GM18502 (cell line): ENCODE measurements around the gene MYL3.

ENCODE experiments used
- ATAC-seq: cut with Tn5 transposase; IDR thresholded peaks from one replicate; pipeline ENCODE4 v1.9.1; 2021; ENCODE audit warnings: mild to moderate bottlenecking; ENCODE audit not compliant: unreplicated experiment, poor library complexity

Gene MYL3

DNA sequence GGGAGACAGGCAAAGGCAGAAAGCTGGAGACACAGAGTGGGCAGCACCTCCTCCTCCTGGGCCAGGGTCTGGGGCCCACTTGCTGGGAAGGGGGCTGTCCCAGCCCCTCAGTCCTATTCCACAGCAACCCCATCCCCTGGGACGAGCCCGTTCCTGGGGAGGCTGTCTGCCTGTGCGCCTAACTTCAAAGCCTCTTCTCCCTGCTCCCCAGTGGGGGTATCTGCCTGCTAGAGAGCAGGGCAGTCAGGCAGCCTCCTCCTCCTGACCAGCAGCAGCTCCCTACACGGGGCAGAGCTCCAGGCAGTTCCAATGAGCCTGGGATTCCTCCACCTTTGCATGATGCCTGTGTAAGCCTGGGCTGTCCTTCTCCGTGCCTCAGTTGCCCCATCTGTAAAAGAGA, 21.2 kb upstream of the MYL3 start:
- ATAC-seq, result no peak

DNA sequence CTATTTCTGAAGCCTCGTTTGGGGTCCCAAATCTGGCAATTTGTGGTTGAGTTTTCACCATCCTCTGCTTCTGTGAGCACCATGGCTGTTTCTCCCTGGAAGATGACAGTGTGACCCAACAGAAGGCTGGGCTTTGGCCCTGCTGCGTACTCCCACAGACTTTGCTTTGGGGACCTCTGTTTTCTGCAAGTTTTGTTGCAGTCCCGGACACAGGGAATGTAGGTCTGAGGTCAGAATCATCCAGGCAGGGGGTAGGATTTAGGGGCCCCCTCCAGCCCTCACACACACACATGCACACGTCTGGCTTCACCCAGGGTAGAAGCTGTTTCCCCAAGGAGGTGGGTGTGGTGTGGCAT, 20.6 kb upstream of the MYL3 start:
- no peak for ATAC-seq

DNA sequence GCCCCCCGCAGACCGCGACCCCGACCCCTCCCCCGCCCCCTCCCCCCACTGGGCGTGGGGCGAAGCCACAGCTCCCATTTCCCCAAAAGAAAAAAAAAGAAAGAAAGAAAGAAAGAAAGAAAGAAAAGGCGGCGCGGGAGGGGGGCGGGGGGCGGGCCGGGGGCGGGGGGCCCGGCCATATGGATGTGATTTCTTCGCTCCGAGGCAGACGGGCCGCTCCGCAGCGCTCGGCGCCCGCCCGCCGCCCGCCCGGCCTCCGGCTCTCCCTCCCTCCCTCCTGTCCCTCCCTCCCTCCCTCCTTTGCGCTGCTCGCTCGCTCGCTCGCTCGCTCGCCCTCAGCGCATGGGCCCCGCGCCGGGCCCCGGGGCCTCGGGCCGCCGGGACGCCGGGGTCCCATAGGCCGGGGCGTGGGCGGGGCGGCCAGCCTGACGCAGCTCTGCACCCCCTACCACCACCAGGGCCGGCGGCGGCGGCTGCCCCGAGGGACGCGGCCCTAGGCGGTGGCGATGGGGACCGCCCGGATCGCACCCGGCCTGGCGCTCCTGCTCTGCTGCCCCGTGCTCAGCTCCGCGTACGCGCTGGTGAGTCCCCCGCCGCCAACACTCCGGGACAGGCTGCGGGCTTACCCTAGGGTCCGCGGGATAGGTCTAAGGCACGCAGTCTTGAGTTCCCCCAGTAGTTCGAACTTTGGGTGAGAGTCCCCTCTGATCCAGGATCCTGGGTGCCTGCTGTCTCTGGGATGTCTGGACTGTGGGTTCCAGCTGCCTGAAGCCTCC, 20.0 kb upstream of the MYL3 start:
- ATAC-seq, result no peak

DNA sequence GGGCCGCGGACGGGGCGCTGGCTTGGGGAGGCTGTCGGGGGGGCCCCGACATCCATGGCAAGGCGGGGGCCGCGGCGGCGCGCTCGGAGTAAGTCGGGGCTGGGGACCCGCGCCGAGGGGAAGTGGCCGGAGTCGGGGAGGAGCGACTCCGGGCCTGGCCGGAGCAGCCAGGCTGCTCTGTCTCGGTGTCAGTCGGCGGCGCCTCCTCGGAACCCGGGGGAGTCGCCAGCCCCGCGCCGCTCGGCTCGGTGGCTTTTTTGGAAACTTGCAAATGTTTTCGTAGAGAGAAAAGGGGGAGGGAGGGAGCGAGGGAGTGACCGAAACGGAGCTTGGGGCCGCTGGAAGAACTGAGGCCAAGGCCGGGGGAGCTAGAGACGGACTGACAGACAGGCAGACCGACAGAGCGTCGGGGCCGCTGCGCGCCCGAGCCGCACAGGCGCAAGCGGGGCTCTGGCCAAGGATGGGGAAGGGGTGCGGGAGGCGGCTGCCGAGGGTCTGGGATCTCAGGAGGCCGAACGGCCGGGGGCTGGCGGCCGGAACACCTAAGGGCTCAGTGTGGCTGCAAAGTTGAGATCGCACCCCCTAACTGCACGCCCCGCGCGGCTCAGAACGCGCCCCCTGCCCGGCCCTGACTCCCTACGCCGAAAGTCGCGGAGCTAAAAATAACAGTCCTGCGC, 19.3 kb upstream of the MYL3 start:
- no peak for ATAC-seq

DNA sequence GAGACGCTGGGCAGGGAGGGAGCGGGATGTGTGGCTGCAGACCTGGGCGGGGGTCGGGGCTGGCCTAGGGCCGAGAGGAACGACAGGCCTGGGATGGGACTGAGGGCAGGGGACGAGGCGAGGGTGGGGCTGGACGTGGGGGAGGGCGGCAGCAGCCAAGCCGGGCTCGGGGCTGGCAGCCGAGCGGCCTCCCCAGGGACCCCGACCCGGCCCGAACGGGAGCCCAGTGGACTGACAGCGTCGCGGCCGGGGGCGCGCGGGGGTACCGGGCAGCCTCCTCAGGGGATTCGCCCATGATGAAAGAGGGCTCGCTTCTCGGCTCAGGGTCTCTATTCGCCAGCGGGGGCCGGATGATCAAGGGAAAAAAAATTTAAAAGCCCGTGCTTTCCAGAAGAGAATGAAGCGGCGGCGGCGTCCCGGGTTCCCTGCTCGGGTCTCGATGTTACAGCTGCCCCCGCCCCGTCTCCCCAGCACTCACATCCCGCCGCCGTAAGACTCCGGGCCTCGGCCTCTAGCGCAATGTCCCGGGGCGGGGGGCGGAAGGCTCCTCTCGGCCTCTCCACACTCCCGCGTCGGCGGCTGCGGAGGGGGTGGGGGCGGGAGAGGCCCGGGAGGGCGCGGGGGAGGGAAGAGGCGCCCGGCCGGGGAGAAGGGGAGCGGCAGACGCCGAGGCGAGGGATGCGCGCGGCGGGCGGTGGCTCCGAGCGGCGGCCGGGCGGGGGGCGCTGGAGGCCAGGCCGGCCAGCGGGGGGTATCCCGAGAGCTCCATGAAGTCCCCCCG, 18.5 kb upstream of the MYL3 start:
- no peak for ATAC-seq

DNA sequence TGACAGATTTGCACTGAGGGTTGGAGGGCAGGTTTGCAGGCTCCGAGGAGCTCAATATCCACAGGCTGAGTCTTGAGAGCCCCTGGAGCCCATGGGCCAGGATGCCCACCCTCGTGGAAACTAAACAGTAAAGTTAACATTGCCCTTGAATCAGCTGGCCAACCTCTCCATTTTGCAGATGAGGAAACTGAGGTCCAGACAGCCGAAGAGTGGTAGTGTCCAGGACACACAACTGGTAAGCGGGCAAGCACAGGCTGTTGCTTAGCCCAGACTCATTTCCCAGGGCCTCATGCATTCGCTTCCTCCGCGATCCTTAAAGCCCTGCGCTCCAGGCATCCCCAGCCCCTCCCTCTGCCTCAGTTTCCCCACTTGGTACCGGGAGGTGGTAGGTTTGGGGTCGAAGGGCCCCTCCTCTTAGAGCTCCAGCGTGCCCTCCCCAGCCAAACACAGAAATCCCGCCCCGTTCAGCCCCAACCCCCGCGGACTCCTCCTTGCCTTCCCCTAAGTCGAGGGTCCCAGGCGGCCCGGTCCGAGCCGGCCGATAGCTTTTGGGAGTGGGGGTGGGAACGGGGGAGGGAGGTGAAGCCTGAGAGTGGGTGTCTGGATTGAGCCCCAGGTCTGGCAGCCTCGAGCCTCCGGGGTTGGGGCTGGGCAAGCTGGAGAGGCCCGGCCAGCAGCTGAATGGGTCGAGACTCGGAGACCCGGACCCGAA, 17.8 kb upstream of the MYL3 start:
- ATAC-seq, result no peak

DNA sequence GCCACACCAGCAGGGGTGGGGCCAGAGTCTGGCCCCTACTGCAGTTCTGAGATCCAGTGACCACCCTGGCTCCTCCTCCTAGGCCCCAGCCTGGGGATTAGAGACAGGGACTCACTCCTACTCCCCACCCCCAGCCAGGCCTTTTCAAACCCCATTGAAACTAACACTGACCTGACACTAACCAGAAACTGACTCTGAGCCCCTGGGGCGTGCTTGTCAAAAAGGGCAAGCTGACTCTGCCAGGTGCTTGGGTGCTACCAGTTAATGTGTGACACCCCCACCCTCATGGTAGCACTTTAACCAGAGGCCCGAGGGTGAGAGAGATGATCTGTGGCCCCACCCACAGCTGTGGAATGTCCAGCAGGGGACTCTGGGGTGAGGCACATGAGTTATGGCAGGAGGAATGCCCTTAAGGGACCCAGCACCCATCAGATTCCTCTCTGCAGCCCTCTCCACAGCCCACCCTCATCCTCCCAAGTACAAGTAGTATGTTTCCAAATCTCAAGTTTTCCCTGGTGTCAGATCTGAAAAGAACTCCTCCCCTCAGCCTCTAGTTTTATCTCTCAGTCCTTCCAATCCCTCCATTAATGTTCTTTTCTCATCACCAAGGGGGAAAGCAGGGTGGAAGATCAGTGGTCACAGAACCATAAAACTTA, 15.7 kb upstream of the MYL3 start:
- no peak for ATAC-seq

DNA sequence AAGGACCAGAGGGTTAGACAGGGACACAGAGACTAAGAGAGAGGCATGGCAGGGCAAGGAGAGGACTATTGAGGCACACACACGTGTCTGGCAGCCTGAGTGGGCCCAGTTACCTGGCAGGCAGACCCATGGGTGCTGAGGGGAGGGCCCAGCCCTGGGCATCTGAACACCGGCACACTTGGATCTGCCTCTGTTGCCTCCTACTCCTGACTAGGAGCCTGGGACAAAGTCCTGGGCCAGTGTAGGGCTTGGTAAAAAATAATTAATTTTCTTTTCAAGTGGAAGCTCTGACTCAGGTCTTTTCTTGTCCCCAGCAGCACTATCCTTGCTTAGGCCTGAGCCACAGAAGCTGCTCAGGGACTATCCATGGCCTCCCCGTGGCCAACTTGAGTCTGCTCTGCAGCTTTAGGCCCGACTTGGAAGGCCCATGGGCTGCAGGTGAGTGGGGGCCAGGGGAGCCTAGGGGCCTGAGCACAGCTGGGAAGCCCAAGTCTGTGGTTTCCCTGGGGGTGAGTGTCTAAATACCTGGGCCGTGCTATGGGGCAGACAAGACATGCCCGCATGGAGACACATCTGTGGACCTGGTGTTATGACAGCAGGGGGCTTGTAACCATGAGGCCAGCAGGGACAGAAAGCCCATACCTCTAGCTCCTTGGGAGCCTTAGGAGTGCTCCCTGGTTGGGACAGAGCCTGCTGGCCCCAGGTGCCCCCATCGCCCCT, 14.3 kb upstream of the MYL3 start, which contains the start of gene PTH1R:
TSS of gene PTH1R (plus strand) at position 316 of the 720 bp plus-strand sequence. CDS start 5,839 bp downstream, outside the sequence.
- ATAC-seq, result no peak

DNA sequence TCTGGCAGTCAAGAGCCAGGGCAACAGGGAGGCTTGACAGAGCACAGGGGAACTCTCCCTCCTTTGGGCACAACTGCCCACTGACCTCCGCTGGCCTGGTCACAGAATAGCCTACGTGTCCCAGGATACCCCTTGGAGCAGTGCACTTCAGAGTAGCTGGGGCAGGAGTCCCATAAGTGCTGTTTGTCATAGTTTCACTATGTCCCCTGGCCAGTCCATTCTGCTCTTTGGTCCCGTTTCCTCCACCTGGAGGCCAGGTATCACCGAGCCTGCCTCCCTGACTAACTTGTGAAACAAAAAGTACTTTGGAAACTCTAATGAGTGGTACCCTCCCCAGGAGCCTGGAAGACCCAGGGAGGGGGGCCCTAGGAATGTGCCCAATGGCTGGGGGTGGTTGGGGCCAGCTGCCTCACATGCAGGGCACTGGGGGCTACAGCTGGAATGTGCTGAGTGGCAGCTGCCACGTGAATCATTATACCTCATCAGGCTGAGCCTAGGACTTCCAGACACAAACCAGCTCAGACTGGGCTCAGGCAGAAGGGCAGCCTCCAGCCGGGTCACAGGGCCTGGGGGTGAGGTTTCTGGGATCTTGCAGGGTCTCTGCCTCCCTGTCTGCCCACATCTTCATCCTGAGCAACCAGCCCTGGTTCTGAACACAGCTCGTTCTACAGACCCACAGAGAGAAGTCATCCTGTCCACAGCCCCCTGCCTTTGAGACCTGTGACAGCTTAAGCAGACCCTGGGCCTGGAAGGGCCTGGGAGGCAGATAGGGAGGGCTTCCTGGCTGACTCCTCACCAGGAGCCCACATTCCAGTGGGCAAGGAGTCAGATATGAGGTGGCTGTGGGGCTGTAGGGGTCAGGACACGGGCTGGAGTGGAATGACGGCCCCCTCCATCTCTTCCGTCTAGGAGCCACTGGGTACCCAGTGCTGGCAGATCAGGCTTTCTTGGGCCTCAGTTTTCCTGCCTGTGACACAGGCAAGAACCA, 13.4 kb upstream of the MYL3 start:
- ATAC-seq, result no peak

DNA sequence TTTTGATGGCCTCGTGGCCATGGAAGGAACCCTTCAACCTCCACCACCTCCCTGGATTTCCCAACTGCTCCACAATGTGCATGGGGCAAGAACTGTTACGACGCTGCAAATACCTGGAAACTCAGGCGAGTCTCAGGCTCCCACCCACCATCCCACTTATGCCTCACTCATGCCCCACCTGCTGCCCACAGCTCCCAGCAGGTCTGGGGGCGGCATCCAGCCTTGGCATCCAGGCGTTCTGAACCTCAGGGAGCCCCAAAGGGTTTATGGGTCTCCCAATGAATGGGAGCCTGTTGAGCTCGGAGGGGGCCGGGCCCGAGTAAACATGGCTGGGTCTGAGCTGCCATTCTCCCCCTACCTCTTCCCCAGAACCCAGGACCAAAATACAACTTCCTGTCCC, 12.3 kb upstream of the MYL3 start:
- ATAC-seq, result no peak

DNA sequence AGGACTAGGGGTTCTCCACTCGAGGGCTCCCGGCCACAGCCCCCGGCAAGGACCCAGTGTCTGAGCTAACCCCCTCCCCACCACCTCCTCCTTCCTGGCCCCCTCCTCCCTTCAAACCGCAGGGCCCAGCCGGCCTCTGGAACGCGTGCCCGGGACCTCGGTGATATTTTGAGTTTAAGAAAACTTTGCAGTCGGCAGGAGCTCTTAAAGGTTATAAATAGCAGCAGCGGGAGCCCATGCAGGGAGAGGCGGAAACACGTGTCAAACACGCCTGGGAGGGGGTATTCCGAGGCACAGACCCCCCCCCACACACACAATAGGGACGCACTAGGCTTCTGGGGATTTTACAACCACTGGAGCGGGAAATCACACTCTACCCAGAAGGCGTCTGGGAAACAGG, 11.2 kb upstream of the MYL3 start:
- ATAC-seq, result no peak

DNA sequence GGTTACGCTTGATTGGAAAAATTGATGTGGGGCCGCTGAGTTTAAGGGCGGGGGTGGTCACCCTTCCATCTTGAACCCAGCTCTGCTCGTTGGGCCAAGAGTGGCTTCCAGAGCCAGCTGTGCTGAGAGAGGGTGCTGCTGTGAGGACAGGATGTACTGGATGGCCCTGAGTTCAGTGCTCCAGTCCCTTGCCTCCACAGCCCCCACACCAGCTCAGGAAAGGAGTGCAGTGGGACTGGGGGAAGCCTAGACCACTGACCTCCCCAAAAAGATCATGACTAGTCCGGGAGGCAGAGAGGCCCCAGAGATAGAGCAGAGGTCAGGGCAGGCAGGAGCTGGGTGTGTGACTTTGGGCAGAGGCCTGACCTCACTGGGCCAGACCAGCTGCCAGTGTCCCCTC, 10.3 kb upstream of the MYL3 start:
- ATAC-seq, result no peak

DNA sequence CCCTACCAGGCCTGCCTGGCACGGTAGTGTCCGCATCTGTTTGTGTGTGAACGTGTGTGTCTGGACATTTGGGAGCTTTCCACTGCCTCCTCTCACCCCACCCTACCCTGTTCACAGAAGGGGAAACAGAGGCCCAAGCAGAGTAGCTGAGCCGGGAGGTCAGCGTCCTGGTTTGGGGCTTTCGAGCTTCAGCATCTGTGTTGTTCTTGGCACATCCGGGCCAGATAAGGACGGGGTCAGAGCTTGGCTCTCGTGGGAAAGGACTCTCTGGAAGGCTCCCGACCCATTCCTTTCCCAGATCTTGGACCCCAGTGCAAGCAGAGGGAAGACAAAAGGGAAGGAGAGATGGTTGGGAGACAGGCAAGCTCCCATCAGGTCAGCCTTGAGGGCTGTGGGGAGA, 8.0 kb upstream of the MYL3 start:
- no peak for ATAC-seq

DNA sequence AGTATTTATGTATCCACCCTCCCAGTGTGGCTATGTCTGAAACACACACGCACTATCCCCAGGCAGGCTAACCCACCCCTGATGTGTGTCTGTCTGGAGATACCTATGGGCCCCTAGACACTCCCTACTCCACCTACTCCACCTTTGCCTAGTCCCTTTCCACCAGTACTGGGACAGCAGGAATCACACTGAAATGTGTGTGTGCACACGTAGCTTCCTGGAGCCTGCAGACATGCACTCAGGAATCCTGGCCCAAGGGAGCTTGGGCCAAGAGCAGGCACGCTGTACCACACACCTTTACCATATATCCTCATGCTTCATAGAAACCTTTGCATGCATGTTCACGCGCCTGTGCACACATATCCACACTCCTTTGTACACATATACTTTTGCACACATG, 7.4 kb upstream of the MYL3 start:
- ATAC-seq, result no peak

DNA sequence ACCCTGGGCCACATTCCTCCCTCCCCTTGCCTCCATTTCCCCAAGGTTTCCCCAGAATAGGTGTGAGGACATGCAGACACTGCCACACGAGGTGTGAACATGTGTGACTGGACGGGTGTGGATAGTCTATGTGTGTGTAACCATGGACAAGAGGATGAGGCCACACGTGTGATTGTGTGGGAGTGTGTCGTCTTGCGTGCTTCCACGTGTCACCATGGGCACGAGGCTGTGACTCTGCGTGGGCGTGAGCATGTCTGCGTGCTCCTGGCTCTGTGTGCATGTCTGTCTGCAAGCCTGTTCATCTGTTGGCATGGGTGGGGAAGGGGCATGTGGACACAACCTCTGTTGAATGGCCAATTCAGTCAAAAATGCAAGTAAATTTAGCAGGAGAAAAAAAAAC, 6.2 kb upstream of the MYL3 start:
- ATAC-seq, result no peak

DNA sequence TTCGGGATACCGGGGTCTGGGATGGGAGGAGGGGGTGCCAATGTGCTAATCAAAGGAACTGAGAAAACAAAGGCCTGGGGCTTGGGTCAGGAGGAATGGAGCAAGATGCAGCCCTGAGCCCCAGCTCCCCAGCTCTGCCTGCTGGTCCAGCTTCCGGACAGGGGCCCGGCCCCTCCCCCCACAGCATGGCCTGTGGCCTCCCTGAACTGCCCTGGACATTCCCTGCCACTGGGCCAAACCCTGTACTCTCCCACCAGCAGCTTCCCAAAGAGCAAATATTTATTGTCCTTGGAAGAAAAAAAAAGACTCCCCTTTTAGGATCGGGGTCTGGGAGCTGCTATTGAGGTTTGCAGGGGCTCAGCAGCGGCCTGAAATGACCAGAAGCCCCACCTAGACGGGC, 5.7 kb upstream of the MYL3 start:
- no peak for ATAC-seq

DNA sequence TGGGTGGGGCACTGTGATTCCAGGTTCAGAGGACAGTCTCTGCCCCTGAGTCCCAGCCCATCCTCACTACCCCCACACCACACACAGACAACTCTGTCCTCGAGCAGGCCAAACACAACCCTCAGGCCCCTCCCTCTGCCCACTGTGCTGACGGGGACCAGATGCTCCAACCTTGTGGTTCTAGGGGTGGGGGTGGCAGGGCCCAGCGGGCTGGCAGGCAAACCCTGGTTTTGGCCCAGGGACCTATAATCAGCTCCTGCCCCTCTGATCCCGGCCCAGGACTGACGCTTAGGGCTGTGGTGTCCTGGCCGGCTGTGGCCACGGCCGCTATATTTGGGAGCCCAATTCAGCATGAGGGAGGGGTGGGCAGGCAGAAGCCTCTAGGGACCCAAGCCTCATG, 5.0 kb upstream of the MYL3 start:
- no peak for ATAC-seq

DNA sequence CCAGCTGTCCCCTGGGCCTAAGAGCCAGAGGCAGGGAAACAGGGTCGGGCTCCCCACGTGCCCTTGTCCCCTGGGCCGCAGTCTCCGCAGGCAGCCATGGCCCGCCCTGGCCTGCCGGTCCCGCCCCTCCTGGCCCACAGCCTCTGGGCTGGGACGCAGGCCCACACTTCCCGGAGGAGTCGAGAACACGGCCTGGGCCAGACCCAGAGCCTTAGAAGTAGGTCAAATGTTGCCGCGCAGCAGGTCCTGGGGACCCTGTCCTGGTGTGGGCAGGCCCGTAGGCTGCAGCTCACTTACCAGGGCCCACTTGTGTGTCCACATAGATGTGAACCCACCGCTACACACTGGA, 4.3 kb upstream of the MYL3 start:
- ATAC-seq, result no peak
